ENCODE results near the gene RBFOX1.

The RBFOX1 gene

DNA sequence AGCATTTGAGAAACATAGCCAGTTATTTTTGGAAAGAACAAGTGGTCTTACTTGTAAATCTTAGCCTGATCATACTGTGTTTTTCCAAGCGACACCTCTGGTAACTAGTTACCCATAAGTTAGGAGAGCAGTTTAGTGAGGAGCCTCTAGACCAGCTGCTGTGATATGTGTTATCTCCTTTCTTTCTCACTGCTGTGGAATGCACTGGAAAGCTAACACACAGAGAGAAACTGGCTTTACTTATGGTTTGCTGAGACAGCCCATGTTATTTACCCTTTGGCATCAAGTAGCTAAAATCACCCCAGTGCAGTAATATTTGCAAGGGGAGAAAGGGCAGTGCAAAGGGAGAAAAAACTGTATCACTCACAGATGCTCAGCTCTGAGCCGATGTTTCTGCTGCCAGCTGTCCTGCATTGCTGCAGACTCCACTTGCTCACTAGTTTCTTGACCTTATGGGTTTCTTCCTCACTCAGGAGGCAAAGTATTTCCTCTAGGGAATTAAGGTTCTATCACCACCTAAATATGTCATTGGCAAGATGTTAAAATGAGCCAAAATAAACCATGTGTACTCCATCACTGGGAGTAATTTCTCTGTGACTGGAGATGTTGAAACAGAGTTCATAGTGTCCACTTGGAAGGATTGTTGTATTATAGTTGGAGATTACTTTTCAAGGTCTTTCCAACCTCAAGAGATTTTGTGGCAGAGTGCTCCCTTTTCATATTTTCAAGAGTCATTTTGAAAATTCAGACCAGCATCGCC is 2.3 kb downstream of the RBFOX1 start:
- no peak for FAIRE-seq
- no peak for DNase-seq (ENCODE audit: low spot score)

DNA sequence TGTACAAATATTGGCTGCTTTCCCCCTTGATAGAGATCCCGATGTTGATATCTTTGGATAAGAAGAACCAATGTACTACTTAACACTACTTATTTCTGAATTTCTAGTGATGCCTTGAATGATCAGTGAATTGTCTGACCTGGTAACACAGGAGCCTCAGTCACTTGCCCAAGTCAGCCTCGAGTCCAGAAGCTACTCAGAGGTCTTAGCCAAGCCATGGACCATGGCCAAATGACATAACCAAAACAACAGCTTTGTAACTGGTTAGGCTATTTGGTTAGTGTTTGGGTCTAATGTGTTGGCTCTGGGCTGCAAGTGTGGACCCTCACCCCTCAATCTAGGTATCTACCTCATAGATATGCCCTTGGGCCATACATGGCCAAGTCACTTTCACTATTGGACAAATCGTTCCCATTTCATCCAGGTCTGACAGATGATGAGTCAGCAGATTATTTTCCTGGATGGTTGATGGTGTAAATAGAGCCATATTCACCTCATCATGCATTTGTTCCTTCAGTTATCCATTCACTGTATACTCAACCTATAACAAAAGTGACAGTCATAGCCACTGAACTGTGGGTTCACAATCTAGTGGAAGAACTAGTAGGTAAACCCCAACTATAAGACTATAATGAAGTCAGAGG is 3.5 kb downstream of the RBFOX1 start:
- DNase-seq (ENCODE audit: low spot score): no peak
- no peak for FAIRE-seq

DNA sequence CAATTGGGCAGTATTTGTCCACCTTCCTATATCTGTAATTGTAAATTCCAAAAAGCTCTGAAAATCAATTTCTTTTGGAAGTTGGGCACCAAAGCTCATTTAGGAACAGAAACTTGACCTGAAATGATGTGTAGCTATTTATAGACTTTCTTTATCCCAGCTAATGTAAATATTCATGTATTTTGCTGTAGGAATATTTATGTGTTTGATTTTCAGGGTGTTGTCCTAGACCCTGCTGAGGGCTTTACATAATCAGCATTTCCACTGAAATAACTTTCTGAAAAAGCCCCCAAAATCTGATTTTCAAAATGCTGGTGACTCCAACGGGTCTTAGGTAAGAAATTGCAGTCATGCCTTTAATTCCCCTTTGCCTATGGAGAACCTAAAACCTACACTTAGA is 4.1 kb downstream of the RBFOX1 start:
- no peak for DNase-seq (ENCODE audit: low spot score)
- no peak for FAIRE-seq

DNA sequence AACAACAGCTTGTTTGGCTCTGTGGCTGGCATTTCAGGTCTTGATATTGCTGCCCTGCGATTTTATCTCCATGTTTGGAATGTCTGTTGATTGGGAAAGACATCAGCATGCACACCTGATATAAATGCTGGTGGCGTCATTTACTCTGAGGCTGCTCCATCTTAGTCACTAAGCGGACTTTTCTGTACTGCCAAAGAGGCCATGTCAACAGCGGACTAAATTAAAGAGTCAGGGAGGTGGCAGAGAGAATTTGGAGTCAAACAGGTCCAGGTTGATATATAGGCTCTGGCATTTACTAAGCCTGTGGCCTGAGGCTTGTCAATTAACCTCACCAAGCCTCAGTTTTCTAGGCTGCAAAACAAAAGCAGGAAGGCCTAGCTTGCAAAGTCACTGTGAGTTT is 6.2 kb downstream of the RBFOX1 start:
- FAIRE-seq: no peak
- DNase-seq (ENCODE audit: low spot score): no peak

DNA sequence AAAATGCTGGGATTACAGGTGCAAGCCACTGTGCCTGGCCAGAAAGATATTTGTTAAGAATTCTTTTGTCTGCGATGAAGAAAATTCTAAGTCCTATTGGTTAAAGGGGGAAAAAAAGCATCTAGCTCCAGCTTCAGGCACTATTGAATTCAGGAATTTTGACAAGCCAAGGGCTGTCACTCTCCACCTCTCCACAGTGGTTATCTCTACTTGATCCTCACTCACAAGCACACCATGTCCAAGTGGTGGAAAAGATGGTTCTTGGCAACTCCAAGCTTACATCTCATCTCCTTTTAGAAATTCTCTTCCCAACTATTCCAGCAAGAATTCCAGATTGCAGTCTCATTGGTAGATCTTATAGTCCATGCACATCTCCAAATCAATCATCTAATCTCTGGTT is 7.1 kb downstream of the RBFOX1 start:
- DNase-seq (ENCODE audit: low spot score) (no peak), FAIRE-seq (no peak)

DNA sequence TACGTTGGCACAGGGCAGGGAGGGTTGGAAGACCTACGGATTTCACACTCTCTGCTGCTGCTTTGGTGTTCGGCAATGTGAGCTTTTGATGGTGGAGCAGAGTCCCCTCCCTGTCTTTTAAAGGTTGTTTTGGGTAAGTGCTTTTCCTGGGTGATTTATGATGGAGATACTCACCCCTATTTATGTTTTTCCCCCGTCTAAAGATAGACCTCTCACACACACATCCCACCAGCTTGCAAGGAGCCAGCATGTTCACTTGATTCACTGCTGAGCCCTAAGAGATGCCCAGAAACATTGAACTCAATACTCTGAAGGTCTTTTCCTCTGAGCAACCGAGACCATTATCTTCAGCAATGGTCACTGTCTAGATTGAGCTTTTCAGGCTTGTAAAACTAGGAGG is 8.3 kb downstream of the RBFOX1 start:
- no peak for DNase-seq (ENCODE audit: low spot score)
- no peak for FAIRE-seq

DNA sequence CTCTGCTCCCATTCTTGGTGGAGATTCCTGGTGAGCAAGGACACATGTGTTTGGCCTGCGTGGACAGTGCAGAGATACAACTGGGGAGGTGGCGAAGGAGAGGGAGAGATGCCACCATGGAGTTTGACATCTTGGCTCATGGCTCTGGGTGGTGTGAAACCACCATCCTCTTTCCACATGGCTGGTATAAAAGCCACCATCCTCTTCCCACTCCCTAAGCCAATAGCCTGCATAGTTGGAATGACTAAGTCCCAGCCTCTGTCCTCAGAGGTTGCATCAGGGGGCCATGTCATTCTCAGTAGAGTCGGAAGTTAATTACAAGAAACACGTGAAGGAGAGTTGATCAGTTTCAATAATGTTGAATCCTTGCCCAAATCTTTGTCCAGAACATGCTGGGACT is 10.0 kb downstream of the RBFOX1 start:
- FAIRE-seq (no peak), DNase-seq (ENCODE audit: low spot score) (no peak)

DNA sequence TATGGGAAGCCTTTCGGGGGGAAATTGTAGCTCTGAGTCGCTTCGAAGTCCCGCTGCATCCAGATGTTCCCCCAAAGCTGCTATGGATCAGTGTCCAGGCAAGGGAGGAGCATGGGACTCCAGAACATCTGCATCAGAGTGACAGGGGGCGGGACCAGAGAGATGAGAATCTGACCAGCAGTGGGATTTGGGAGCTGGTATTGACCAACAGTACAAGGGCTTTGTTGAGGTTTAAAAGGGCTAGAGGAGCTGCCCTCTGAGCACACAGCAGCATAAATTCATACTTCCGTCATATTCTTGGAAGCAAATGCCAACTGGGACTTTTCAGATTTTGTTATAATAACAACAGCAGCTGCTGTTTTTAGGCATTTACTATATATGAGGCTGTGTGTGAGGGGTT is 10.6 kb downstream of the RBFOX1 start:
- FAIRE-seq (no peak), DNase-seq (ENCODE audit: low spot score) (no peak)

DNA sequence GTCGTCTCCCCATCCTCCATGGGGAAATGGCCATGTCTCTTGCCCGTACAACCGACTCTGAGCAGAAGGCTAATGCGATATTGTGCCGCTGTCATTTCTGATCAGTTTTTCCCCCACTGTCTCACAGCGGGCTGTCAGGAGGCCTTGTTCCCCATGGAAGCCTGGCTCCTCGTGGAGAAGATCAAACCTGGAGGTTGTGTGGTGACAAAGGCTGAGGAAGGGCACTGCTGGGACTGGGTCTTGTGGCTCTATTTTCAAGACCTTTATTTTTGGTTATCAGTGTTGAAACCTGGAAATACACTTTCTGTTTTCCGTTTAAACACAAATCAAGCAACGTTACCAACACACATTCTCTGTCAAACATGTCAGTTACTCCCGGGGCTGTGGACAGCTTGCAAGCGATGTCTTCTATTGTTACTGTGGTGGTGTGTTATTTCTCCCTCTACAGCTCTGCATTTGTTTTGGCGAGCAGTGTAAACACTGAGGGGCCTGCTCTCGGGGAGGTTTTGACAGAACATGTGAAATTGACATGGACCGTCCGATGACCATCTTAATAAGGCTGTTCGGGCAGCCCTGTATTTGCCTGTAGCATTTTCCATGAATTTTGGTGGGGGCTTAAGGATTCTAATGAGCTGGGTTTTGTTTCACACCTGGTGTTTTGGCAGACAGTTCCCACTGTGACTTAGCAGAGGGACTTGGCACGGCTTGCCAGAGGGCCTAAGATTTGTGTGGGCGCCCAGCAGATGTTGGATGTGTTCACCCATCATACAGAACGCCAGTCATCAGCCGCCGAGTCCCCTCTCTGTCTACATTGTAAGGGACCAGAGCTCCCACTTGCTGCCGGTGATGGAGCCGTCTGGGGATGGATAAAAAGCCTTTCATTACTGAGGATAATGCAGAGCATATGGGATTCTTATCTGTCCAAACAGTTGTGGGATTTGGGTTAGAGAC is 12.5 kb downstream of the RBFOX1 start:
- DNase-seq (ENCODE audit: low spot score) (no peak), FAIRE-seq (no peak)

DNA sequence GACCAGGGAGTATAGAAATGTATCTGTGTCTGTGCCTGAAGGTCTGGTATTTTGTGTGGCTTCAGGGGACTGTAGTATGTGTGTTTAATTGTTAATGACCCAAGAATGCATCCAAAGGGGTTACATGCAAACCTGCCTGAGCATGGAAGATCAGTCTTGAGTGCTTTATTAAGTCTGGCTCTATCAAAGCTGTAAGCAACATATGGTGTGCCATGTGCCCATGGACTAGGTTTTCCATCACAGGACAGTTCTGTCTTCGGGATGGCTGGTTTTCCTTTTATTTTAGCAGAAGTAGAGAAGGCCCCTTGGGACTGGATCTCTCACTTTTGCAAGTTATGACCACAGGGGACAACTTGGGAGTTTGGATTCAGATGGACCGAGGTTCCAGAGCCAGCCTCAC is 18.2 kb downstream of the RBFOX1 start:
- DNase-seq (ENCODE audit: low spot score) (no peak), FAIRE-seq (no peak)

DNA sequence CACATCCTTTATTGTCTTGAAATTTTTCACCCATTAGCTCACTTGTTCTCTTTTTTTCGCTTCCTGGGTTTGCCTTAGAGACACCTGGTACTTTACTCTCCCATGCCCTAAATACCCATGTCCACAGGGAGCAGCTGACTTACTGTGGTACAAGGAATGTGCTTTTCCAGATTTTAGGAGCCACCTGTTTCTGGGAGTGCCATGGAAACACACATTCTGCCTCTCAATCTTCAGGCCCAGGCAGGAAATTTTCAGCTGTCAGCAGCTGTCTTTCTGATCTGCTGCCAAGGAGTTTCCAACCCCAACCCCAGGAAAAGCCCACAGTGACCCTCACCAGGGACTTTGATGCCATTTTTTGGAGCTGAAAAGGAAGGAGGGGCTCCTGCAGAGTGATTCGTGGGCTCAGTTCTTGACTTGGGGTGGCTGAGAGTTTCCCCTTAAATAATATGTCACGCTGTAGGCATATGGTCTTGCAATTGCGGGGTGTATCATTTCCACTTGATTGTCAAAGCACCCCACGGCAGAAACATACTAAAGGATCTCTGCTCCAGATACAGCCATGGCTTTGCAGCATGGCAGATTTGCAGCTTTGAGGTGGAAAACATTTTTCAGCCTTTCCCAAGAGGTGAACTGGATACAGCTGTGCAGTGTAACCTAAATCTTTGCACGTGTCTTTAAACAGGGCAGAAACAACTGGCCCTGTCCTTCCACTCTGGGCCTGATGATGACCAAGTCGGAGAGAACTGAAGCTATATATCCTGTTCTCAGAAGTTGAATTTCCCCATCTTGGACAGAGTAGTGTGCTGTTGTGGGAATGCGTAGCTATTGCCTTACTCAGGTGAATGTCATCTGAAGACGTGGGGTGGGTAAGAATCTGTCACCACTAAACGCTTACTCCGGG is 19.2 kb downstream of the RBFOX1 start:
- DNase-seq (ENCODE audit: low spot score) (no peak), FAIRE-seq (no peak)

DNA sequence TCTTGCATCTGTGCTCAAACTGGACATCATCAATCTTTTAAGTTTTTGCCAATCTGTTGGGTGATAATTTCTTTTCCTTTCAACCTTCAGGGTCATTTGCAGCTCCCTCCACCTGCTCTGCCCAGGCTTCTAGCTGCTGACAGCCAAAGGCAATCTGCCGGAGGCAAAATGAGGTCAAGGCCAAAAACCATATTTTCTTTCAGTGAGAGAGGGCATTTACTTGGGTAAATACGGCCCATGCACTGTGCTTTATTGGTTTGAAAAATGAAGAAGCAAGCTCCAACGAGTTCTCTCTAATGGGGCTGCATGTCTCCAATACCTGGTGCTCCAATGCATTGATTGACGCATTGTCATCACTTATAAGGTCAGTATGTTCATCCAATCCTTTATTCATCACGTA is 23.1 kb downstream of the RBFOX1 start:
- no peak for DNase-seq (ENCODE audit: low spot score)
- FAIRE-seq: no peak

DNA sequence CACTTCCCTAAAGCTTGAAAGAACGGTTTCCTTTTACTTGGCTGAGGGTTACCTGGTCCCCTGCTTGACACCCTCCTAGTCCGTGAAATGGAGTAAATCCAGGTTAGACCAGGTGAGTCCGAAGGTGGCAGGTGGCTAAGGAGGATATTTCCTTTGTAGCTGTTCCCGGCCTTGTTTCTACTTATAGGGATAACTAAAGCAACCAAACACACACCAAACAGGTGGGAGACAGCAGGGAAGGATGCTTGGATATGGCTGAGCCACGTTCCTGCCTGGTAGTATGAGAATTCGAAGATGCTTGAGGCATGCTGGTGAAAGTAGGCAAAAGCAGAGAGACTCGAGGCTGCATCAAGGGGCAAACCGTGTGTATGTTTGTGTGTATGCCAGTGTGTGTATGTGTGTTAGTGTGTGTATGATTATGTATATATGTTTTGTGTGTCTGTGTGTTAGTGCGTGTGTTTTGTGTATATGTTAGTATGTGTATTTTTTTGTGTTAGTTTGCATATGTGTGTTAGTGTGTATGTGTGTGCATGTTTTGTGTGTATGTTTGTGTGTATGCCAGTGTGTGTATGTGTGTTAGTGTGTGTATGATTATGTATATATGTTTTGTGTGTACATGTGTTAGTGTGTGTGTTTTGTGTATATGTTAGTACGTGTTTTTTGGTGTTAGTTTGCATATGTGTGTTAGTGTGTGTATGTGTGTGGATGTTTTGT is 28.9 kb downstream of the RBFOX1 start:
- FAIRE-seq: no peak

DNA sequence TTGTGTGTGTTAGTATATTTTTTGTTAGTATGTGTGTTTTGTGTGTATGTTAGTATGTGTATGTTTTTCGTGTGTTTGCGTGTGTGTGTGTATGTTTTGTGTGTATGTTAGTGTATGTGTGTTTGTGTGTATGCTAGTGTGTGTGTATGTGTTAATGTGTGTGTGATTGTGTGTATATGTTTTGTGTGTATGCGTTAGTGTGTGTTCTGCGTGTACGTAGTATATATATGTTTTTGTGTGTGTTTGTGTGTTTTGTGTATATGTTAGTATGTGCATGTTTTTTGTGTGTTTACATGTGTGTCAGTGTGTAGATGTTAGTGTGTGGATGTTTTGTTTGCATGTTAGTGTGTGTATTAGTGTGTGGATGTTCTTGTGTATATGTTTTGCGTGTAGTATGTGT is 29.6 kb downstream of the RBFOX1 start:
- DNase-seq (ENCODE audit: low spot score): no peak
- no peak for FAIRE-seq

More for the DNA sequence above, 28.9 kb downstream of the RBFOX1 start:
- no peak for DNase-seq (ENCODE audit: low spot score)

DNA sequence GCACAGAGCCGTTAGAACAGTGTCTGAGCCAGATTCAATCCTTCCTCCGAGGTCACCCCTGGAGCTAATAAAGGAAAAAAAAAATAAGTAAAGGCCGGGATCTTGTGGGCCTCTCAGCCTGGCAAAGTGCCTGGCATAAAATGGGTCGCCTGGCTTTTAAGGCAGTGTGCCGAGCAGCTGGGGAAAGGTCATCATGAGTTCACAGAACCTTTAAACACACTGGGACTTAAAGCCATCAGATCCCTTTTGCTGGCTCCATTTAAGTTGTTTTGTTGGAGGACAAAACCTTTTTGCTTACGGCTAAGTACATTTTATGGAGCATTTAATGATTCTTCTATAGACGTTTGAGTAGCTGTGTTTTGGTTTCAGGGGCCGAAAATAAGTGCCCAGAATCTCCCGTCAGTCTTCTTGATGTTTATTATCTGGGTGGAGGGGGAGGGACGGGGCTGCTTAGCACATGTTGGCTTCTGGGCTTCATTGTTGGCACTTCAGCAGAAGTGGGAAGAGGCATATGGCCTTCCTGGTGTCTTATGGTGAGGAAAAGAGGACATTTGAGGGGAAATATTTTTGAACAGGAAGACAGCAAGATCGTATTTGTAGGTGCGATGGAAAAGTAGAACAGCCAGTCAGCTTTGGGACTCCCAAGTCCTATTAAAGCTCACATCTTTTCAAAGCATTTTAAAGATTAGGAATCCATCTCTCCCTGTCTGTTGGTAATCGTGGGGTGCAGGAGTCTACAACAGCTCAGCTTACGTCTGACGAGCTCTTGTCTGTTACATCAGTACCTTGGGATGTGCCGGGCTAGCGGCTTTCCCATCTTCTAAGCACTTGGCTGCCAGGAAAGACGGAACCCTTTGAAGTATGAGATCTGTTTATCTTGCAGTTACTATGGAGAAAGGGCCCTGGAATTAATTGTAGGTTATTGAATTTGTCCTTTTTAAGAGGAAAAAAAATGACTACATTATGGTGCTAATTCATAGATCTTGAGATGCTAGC is 31.1 kb downstream of the RBFOX1 start:
- FAIRE-seq (no peak), DNase-seq (ENCODE audit: low spot score) (no peak)

DNA sequence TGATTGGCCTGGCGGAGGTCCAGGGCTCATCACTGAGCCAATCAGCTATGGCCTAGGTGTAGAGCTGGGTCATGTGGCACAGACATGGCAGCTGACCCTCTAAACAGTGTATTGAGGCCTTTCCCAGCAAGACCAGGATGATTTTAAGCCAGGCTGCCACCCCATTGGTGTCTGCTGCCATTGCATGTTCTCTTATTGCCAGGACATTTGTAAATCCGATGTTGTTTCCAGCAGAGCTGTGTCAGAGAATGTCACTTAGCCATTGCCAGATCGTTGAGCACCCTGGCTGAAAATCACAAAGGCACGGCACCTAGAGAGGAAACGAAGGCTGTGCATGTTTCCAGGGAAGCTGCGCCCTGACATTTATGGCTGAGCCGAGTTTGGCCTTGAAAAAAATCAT is 33.4 kb downstream of the RBFOX1 start:
- no peak for FAIRE-seq
- DNase-seq (ENCODE audit: low spot score): no peak

DNA sequence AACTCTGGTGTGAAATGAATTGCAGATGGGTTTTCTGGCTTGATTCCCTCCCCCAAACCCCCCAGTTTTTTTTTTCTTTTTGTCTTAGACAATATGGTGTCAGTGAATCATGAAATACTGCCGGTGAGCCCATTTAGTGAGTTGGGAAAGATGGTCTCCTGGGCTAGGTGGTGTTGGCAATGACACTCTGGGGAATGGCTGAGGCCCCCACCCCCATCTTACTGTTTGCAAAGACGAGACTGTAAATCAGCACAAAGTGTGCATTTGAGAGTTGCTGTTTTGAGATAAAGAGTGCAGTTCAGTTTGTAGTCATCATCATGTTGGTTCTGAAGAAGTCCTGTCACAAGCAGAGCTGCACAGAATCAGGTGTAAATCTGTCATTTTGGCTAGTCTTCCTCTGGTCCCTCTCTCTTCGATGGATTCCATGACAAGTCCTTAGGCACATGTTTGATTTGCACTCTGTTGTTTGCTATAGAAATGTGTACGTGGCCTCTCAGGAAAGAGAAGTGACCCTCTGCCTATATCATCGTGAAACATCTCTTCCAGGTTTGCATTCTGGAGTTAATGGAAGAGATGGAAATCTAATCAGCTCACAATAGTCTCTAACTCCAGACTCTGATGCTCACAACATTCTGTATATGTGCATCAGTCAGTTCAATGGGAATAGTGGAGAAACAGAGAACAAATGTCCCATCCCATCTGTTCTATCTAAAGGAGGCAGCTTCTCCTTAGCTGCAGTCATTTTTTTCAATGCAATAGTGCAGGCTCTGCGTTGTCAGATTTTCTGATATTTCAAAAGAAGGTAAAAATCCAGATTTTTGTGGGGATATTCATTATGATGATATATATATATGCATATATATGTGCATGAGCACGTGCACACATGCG is 34.6 kb downstream of the RBFOX1 start:
- DNase-seq (ENCODE audit: low spot score): no peak
- no peak for FAIRE-seq

DNA sequence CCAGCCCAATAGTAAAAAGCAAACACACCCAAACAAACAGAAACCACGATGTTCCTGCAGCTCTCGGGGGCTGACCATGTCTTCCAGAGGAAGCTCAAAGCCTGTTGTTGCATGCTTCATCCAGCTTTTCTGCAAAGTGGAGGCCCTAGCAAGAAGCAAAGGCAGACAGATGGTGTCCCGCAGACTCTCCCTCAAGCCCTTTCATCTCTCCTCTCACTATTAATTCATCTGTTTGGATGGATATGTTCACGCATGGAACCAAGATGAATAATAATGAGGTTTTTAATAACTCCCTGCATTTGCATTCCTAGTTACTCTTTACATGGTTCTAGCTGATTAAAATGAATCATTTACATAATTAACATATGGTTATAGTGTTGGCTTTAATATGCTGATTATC is 36.6 kb downstream of the RBFOX1 start:
- DNase-seq (ENCODE audit: low spot score): no peak
- FAIRE-seq: no peak

Measured in RCC 7860 (cell line).